ENCODE results near the gene SREBF1. TPM values are rescaled to one million over a fixed set of nuclear protein-coding genes. Genes with fewer than 3 reads are reported as not detected.

Gene SREBF1
- total and polyA plus RNA-seq, 2 experiments from 2014 or later: 19.2 to 36.2 TPM

DNA sequence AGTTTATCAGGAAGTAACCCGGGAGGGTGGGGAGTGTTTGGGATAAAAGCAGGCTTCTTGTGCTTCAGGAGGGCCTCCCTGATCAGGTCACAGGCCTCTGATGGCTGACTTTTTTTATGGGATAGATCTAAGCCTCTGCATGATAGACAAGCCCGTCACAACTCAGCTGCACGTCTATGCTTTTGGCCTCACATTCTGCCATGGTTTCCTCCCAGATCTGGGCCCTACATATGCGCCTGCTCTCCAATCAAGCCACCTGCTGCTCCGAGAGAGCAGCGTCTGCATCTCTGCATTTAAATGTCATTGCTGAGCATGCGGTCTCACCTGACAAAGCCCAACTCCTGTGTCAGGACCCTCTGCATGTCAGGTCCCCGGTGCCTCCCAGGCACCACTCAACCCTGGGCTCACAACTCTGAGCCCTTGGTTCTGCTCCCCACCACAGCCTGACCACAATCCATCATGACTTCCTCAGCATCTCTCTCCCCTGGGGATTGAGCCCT, 45.3 kb upstream of the SREBF1 start:
- no peak for DNase-seq
- Histone ChIP-seq H3K36me3 (ENCODE audit: low read depth) (no peaks in the 10 kb centered on the region; the same call in 1 of the 2 replicates), H3K27me3 (replicated peaks; ENCODE audit: insufficient read depth) (no peaks in the 10 kb centered on the region), H3K79me2 (ENCODE audit: insufficient read depth) (no peaks in the 10 kb centered on the region), H3F3A (ENCODE audit: insufficient read depth) (0 out of 2 replicates have a peak, but pooled peaks cover 3% of the 10 kb centered on the region), H3K27ac (no peak overlapping the region), H4K20me1 (ENCODE audit: insufficient read depth) (no peaks in the 10 kb centered on the region), H3K9me3 (ENCODE audit: low read depth) (no peaks in the 10 kb centered on the region), H3K9ac (no peak overlapping the region), H3K4me2 (ENCODE audit: unreplicated experiment) (no peak overlapping the region), H3K4me1 (ENCODE audit: insufficient read depth) (peaks cover 12% of the 10 kb centered on the region), H3K9me2 (ENCODE audit: insufficient read depth) (no peaks in the 10 kb centered on the region), H2AFZ (no peak overlapping the region), H3K4me3 (no peak overlapping the region)
- 98% methylated on average over 8 of the region's 8 CpGs for WGBS, 2 experiments (ENCODE audit: low coverage in 1 of 2, low lambda C conversion rate in 2 of 2, missing lambda C conversion rate in 2 of 2)
- in situ Hi-C loops (cut with MboI): no loop called here
- TF ChIP-seq EZH2phosphoT487 (IDR thresholded peaks at IDR 0.05; ENCODE audit: insufficient read depth, low read depth) (no peak), EZH2 (IDR thresholded peaks at IDR 0.05; ENCODE audit: insufficient read depth, poor library complexity, severe bottlenecking) (no peak)

DNA sequence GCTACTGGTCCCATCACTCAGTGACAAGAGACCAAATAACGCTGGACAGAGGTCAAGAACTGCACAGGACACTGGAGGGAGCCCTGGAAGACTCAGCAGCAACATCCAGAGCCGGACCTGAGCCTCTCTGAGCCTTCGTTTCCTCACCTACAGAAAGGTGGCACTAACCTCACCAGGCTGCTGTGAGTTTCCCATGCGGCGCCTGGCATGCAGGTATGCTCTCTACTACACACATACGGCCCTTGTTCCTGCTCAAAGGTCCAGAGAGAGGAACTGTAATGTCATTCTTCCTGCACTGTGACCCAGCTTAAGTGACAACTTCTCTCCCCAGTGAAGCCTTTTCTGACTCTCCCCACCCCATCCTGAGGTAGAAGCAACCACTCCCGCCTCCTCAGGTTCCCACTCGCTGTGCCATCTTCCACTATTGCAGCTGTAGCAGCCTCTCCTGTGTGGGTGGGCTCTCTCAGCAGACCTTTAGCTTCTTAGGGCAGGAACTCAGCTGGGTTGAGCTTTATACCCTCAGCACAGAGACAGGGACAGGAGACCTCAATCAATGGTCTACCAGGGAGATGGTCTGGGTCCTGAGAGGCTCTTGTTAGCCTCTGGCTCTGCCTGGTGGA, 43.9 kb upstream of the SREBF1 start:
- Histone ChIP-seq H3K9me2 (ENCODE audit: insufficient read depth) (no peaks in the 10 kb centered on the region), H3K9me3 (ENCODE audit: low read depth) (no peaks in the 10 kb centered on the region), H2AFZ (no peak overlapping the region), H3K79me2 (ENCODE audit: insufficient read depth) (no peaks in the 10 kb centered on the region), H3K4me2 (ENCODE audit: unreplicated experiment) (no peak overlapping the region), H3K9ac (no peak overlapping the region), H3K4me3 (no peak overlapping the region), H3K4me1 (ENCODE audit: insufficient read depth) (peaks cover 18% of the 10 kb centered on the region), H4K20me1 (ENCODE audit: insufficient read depth) (no peaks in the 10 kb centered on the region), H3K27me3 (replicated peaks; ENCODE audit: insufficient read depth) (no peaks in the 10 kb centered on the region), H3F3A (ENCODE audit: insufficient read depth) (peaks cover 13% of the 10 kb centered on the region; the same call in 1 of the 2 replicates), H3K36me3 (ENCODE audit: low read depth) (peaks cover 6% of the 10 kb centered on the region; the same call in 1 of the 2 replicates), H3K27ac (no peak overlapping the region)
- in situ Hi-C loops (cut with MboI): no loop called here
- TF ChIP-seq EZH2 (IDR thresholded peaks at IDR 0.05; ENCODE audit: insufficient read depth, poor library complexity, severe bottlenecking) (no peak), EZH2phosphoT487 (IDR thresholded peaks at IDR 0.05; ENCODE audit: insufficient read depth, low read depth) (no peak)
- 90 to 95% methylated on average over 8 of the region's 8 CpGs for WGBS, 2 experiments (ENCODE audit: low coverage in 1 of 2, low lambda C conversion rate in 2 of 2, missing lambda C conversion rate in 2 of 2)
- DNase-seq: no peak

DNA sequence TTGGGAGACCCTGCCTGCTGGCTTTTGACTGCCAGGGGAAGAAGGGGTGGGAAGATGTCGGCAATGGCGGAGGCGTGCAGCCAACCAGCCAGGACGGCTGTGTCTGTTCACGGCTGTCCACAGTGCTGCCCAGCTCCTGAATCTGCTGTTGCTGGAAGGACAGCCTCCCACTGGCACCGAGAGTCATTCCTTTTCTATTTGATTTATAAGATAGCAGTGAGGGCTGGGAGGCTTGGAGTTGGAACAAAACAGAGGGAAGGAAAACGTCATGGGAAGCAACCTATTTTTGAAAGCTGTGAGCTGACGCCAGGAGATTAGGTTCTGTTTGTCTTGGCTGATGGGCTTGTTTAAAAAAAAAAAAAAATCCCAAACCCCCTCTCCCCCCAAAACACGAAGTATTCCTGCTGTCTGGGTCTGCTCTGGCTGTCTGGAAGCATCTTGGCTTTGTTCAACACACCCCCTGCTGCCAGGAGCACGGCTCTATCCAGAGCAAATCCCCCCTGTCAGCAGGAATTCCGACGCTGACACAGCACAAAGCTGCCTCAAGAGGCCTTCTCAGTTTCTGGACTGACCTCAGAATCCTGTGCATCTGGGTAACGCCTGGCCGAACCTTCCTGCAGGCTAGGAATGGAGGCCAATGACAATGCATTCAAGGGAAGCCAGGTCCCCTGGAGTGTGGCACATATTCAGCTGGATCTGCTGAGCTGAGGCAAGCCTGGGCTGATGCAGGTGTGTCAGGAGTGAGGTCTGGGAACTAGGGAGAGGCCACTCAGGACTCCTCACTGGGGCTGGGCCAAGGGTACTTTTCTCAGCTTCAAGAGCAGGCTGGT, 41.0 kb upstream of the SREBF1 start:
- H3K4me1 ChIP-seq (ENCODE audit: insufficient read depth): peaks cover 23% of the 10 kb centered on the region
- peaks cover 16% of the 10 kb centered on the region; the same call in 1 of the 2 replicates for H3F3A ChIP-seq (ENCODE audit: insufficient read depth)
- peak; percentile 75 for DNase-seq
- in situ Hi-C loops (cut with MboI): no loop called here
- no peaks in the 10 kb centered on the region for H3K9me2 ChIP-seq (ENCODE audit: insufficient read depth)
- peak overlapping the region; percentile 57 for H3K27ac ChIP-seq
- H2AFZ ChIP-seq: no peak overlapping the region
- no peak overlapping the region for H3K9ac ChIP-seq
- 36 to 37% methylated on average over 14 of the region's 14 CpGs for WGBS, 2 experiments (ENCODE audit: low coverage in 1 of 2, low lambda C conversion rate in 2 of 2, missing lambda C conversion rate in 2 of 2)
- no peak overlapping the region for H3K4me3 ChIP-seq
- H3K4me2 ChIP-seq (ENCODE audit: unreplicated experiment): no peak overlapping the region
- TF ChIP-seq EZH2phosphoT487 (IDR thresholded peaks at IDR 0.05; ENCODE audit: insufficient read depth, low read depth) (no peak), EZH2 (IDR thresholded peaks at IDR 0.05; ENCODE audit: insufficient read depth, poor library complexity, severe bottlenecking) (no peak)
- H3K9me3 ChIP-seq (ENCODE audit: low read depth): no peaks in the 10 kb centered on the region
- H3K27me3 ChIP-seq (replicated peaks; ENCODE audit: insufficient read depth): no peaks in the 10 kb centered on the region
- H4K20me1 ChIP-seq (ENCODE audit: insufficient read depth): no peaks in the 10 kb centered on the region
- peaks cover 8% of the 10 kb centered on the region; the same call in 1 of the 2 replicates for H3K36me3 ChIP-seq (ENCODE audit: low read depth)
- H3K79me2 ChIP-seq (ENCODE audit: insufficient read depth): no peaks in the 10 kb centered on the region

DNA sequence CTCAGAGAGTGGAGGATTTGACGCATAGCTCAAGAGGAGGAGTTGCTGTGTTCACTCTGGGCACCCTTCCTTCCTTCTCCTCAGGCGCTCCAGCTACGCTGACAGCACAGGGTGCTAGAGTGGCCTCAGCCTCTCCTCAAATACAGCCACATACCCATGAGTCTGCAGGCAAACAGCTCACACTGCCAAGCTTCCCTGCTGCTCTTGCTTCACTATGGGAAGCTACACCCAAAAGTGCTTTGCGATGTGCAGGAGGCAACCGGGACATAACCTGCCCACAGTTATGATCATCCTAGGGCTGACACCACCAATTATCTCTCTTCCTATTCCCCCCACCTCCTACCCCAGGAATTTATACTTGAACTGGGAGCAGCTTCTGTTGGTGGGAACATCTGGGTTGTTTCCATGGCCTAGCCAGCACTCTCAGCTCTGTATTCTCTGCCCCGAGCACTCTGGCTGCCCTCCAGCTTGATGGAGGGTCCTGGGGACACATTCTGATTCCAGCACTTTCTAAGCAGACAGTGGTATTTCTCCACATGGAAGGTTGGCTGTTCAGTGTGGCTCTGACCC, 40.3 kb upstream of the SREBF1 start:
- no peaks in the 10 kb centered on the region for H3K9me3 ChIP-seq (ENCODE audit: low read depth)
- no peaks in the 10 kb centered on the region for H3K79me2 ChIP-seq (ENCODE audit: insufficient read depth)
- H3F3A ChIP-seq (ENCODE audit: insufficient read depth): peaks cover 16% of the 10 kb centered on the region; the same call in 1 of the 2 replicates
- peaks cover 23% of the 10 kb centered on the region for H3K4me1 ChIP-seq (ENCODE audit: insufficient read depth)
- peak overlapping the region; percentile 57 for H3K27ac ChIP-seq
- in situ Hi-C loops (cut with MboI): no loop called here
- no peaks in the 10 kb centered on the region for H3K9me2 ChIP-seq (ENCODE audit: insufficient read depth)
- no peak overlapping the region for H3K9ac ChIP-seq
- no peaks in the 10 kb centered on the region for H4K20me1 ChIP-seq (ENCODE audit: insufficient read depth)
- H3K36me3 ChIP-seq (ENCODE audit: low read depth): peaks cover 8% of the 10 kb centered on the region; the same call in 1 of the 2 replicates
- H3K4me2 ChIP-seq (ENCODE audit: unreplicated experiment): no peak overlapping the region
- H3K27me3 ChIP-seq (replicated peaks; ENCODE audit: insufficient read depth): no peaks in the 10 kb centered on the region
- 56 to 62% methylated on average over 6 of the region's 6 CpGs for WGBS, 2 experiments (ENCODE audit: low coverage in 1 of 2, low lambda C conversion rate in 2 of 2, missing lambda C conversion rate in 2 of 2)
- H3K4me3 ChIP-seq: no peak overlapping the region
- DNase-seq: peak; percentile 61
- TF ChIP-seq EZH2 (IDR thresholded peaks at IDR 0.05; ENCODE audit: insufficient read depth, poor library complexity, severe bottlenecking) (no peak), EZH2phosphoT487 (IDR thresholded peaks at IDR 0.05; ENCODE audit: insufficient read depth, low read depth) (no peak)
- H2AFZ ChIP-seq: no peak overlapping the region

All from GM23248 (cell line).